GM18867 (cell line): ENCODE results near the gene POLD1.
"Not testable (repeated sequence)": the region's sequence is repeated elsewhere in the genome, so short reads cannot be mapped to it uniquely, and the experiment has no call there.

Experiments used
- ATAC-seq: cut with Tn5 transposase; IDR thresholded peaks from one replicate; pipeline ENCODE4 v1.9.1; 2021; ENCODE audit warnings: mild to moderate bottlenecking, moderate library complexity; ENCODE audit not compliant: unreplicated experiment

POLD1 gene

GRCh38 chr19:50433201-50434180 lies 49.3 kb downstream of the POLD1 start:
- no peak for ATAC-seq

GRCh38 chr19:50434525-50434924 lies 50.4 kb downstream of the POLD1 start:
- ATAC-seq = no peak

GRCh38 chr19:50435221-50435620 lies 51.1 kb downstream of the POLD1 start:
- no peak for ATAC-seq

DNA sequence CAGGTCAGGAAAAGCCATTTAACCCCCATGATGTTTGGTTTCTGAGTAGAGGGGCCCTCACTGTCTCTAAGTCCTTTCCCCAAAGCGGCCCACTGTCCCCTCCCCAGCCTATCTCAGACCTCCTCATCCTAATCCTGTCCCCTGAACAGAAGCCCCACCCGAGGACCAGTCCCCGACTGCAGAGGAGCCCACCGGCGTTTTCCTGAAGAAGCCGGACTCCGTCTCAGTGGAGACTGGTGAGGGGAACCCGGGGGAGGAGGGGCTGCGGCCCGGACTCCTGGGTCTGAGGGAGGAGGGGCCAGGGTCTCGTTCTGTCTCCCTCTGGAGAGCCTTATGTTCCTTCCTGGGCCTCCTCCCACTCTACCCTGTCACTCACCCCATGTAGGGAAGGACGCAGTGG lies 51.5 kb downstream of the POLD1 start:
- no peak for ATAC-seq

GRCh38 chr19:50437862-50438449 lies 53.8 kb downstream of the POLD1 start:
- no peak for ATAC-seq

DNA sequence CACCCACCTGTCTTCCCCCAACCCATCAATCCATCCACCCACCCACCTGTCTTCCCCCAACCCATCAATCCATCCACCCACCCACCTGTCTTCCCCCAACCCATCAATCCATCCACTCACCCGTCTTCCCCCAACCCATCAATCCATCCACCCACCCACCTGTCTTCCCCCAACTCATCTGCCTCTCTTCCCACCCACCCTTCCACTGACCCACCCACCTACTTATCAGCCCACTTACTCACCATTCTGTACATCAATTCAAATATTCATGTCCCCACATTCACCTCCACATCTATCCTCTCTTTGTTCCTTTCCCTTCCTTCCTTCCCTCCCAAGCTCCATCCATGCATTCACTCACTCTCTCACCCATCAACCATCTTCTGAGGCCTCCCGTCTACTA lies 55.0 kb downstream of the POLD1 start:
- ATAC-seq = not testable (repeated sequence)

GRCh38 chr19:50444059-50444458 lies 59.9 kb downstream of the POLD1 start:
- no peak for ATAC-seq

- ATAC-seq = no peak
These were observed 62.9 kb downstream of the POLD1 start for GRCh38 chr19:50447053-50447452.

- ATAC-seq = no peak
These were observed 63.6 kb downstream of the POLD1 start for GRCh38 chr19:50447750-50448149.

- ATAC-seq = no peak
These were observed 65.2 kb downstream of the POLD1 start for GRCh38 chr19:50449236-50449899.

DNA sequence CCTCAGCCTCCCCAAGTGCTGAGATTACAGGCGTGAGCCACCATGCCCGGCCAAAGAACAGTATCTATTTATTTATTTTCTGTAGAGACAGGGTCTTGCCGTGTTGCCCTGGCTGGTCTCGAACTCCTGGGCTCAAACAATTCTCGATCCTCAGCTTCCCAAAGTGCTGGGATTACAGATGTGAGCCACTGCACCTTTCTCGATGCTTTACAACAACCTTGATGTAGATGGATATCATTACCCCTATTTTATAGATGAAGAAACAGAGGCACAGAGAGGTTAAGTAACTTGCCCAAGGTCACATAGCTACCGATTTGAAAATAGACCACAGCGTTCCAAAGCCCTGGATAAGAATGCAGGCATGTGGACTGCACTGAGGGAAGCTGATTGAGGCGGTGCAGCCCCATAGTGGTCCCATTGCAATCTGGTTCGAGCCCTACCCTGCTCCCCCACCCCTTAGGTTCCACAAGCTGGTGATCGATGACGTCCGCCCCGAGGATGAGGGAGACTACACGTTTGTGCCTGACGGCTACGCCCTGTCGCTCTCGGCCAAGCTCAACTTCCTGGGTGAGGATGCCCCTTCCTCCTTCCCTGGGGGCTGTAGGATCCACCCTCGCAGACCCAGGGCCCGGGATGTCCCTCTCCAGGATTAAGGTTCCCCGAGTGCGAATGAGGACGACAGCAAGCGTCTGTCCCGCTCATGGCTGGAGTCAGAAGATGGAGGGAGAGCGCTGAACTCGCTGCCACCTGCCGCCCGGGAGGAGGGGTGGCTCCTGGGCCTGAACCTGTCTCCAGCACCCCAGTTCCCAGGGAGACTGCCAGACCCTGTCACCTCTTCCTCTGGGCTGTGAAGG lies 66.4 kb downstream of the POLD1 start:
- ATAC-seq = no peak

DNA sequence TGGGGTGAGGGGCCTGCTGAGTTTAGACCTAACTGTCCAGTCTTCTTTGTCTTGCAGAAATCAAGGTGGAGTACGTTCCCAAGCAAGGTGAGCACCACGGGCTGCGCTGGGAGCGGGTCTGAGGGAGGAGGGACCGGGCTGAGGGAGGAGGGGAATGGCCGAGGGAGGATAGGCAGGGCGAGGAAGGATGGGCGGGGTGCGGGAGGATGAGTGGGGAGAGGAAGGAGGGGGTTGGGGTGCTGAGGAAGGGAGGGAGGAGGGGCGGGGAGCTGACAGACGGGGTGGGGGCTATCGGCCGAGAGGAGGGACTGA lies 67.0 kb downstream of the POLD1 start:
- ATAC-seq = no peak

GRCh38 chr19:50453243-50453642 lies 69.1 kb downstream of the POLD1 start:
- ATAC-seq = no peak

- ATAC-seq = no peak
These were observed 71.8 kb downstream of the POLD1 start for GRCh38 chr19:50455992-50456391.

DNA sequence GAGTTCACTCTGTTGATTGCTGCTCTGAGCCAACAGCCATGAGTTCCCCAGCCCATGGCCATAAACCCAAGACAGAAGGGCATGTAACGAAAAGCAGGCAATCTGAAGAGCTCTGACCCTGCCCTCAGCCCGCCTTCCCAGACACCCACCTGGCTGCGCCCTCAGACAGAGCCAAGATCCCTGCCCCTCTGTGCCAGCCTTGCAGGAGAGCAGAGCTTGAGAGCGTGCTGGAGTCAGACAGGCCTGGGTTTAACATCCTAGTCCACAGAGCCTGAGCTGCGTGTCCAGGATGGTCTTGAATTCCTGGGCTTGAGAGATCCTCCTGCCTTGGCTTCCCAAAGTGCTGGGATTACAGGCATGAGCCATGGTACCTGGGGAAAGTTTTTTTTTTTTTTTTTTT lies 73.2 kb downstream of the POLD1 start:
- ATAC-seq = no peak

- no peak for ATAC-seq
These were observed 74.4 kb downstream of the POLD1 start for GRCh38 chr19:50458396-50459066.

- no peak for ATAC-seq
These were observed 74.9 kb downstream of the POLD1 start for GRCh38 chr19:50459067-50459456.

DNA sequence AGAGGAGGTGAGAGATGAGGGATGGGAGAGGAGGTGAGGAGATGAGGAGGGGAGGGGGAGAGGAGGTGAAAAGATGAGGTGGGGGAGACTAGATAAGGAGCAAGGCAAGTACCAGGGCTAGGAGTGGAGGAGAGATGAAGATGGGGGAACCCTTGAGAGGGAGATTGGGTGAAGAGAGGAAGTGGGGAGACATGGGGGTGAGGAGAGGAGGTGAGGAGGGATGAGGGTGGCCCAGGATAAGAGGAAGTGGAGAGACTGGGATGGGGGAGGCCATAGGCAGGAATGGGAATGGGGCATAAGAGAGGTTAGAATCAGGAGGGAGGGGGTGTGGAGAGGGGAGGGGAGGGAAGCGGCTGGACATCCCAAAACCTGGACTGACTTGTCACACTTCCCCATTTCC lies 75.5 kb downstream of the POLD1 start:
- no peak for ATAC-seq

GRCh38 chr19:50460161-50460765 lies 76.1 kb downstream of the POLD1 start:
- ATAC-seq = peak; percentile 61
